HG03060 (cell line): ENCODE data around the gene HDAC4.
"Not testable (repeated sequence)": the region's sequence is repeated elsewhere in the genome, so short reads cannot be mapped to it uniquely, and the experiment has no call there.

Source experiments
- ATAC-seq: cut with Tn5 transposase; IDR thresholded peaks from one replicate; pipeline ENCODE4 v1.9.1; 2021; ENCODE audit warnings: low read depth, moderate number of reproducible peaks; ENCODE audit not compliant: unreplicated experiment

The HDAC4 gene

DNA sequence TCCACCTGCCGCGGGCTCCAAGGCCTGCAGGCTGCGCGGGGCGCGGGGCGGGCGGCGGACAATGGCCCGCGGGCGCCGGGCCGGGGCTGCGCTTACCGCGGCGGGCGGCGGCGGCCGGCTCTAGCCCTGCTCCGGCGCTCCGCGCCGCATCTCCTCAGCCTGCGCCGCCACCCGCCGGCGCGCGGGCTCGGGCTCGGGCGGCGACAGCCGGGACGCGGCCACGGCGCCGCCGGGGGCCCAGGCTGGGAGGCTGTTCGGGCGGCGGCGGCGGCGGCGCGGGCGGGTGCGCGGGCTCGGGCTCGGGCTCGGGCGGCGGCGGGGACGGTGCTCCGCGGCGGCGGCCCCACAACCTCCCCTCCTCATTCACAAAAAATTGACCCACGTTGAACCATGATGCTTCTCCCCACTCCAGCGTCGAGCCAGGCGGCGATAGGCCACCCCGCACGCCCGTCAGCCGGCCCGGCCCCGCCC lies at the start of gene HDAC4:
TSS of gene HDAC4 (minus strand) at position 425 of the 471 bp plus-strand sequence. CDS start 48,321 bp downstream, outside the sequence.
- no peak for ATAC-seq

DNA sequence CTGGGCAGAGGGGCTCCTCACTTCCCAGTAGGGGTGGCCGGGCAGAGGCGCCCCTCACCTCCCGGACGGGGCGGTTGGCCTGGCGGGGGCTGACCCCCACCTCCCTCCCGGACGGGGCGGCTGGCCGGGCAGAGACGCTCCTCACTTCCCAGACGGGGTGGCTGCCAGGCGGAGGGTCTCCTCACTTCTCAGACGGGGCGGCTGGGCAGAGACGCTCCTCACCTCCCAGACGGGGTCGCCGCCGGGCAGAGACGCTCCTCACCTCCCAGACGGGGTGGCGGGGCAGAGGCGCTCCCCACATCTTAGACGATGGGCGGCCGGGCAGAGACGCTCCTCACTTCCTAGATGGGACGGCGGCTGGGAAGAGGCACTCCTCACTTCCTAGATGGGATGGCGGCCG lies 48.6 kb upstream of the HDAC4 start:
- ATAC-seq = not testable (repeated sequence)

DNA sequence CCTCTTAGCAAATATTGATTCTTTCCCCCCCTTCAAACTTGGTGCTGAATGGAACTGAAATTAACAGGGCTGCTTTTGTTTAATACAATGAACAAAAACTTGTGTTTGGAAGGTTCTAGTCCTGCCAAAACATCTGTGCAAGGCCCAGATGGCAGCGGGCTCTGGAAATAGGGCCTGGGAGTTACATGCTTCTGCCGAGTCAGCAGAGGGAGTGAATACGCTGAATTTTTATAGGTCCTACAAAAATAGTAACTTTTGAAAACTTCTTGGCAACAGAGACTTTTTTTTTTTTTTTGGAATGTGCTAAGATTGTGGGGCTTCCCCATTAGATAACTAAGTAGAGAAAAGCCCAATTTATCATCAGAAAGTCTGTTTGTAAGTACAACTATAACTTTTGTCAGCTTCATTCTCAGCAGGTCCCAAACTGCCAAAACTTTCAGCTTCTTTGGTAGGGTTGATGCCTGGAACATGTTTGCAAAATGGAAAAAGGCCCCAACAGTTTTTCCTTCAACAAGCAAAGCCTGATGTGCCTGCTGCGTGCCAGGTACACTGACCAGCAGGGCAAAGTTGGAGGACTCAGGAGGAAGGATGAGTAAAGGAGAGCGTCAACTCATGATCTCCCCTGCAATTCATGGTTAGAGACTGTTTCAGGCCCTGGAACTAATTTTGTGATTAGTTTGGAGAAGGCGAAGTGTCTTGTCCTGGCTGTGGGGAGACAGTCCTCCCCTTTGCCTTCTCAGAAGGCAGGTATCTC lies 45.1 kb upstream of the HDAC4 start:
- ATAC-seq = no peak

DNA sequence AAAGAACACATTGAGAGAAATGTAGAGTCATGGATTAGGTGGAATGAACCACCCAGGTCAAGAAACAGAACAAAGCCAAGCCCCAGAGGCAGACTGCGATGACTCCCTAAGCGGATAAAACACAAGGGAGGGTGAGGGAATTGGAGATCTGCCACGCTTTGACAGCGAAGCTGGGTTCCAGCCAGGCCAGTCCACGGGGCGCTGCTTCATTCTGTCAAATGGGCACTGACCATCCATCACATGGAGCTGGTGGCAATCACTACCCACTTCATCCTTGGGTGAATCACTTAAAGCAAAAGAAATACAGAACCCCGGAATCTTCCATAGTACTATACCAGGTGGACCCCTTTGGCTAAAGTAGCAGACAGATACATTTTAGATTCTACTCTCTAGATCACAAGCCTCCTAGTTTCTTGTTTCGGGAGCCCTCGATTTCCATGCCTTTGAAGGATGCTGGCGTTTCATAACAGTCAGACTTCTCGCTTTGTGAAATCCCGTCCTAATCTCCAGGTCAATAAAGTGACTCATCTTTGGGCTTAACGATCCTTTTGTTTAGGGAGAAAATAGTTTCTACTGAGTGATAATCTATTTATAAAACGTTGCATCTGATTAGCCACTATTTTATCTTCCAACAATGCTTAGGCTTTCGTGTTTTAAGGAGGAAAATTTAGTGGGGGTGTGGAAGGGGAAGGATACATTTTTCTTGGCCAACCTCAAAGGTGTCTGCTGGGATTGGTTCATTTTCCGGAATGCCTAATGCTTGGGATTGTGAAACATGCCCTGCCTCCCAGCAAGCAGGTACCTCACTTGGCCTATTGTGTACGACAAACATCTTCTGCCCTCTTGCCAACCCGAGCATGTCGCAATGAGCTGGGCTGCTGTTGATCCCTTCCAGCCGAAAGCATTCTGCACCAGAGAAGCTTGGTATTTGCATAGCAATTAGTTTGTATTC lies 44.1 kb upstream of the HDAC4 start:
- ATAC-seq = no peak

DNA sequence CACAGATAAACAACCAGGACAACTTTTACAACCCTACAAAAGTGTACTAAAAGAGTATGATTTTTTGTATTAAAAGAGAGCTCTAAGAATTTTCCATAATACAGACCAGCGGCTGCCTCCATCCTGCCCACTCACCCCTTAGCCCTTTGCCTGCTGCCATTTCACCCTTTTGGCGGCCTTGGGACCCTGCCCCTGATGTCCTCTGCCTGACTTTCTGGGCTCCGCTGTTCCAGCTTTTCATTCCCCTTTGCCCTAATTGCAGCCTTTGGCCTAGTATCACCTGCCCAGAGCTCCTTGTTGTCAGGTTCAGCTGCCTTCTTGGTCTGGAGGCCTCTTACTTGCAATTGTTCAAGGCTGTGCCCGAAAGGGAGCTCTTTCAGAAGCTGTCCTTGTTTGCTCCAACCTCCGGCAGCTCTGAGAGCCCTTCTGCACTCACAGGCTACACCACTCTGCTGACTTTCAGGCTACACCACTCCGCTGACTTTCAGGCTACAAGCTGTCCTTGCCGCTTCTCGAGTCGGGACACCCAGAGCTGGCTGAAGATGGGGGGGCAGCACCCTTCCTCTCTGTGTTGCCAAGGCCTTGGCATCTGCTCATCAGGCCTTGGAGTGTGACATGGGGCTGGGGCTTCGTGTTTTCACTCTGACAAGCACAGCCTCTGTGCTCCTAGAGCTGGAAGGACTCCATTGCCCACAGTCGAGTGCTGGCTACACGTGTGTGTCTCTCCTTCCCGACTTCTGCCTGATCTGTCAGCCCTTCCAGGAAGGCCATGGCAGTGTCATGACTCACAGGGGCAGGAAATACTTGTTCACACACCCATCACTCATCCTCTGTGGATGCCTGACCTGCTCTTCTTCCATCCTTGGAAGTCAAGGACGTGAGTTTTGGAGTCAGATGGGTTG lies 43.1 kb upstream of the HDAC4 start:
- no peak for ATAC-seq

DNA sequence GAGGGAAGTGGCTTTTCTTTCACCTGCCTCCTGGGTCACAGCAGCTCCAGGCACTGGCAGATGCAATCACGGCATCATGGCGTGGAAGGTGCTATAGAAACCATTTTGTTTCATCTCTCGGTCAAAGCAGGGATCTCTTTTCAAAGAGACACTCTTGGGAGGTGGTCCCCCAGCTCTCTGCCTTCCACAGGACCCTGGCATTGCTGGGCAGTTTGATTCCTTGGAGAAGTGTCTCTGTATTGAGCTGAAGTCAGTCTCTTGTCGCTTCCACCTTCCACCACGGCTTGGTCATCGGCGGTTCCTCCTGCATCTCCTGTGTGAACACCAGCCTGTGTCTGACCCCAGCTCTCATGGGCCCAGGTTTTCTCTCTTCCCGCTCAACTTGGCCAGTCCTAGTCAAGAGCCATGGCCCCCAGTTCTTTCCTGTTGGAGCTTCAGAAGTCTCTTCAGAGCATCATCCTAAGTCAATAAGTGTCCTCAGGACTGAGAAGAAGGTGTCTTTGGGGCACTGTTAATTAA lies 42.3 kb upstream of the HDAC4 start:
- no peak for ATAC-seq

DNA sequence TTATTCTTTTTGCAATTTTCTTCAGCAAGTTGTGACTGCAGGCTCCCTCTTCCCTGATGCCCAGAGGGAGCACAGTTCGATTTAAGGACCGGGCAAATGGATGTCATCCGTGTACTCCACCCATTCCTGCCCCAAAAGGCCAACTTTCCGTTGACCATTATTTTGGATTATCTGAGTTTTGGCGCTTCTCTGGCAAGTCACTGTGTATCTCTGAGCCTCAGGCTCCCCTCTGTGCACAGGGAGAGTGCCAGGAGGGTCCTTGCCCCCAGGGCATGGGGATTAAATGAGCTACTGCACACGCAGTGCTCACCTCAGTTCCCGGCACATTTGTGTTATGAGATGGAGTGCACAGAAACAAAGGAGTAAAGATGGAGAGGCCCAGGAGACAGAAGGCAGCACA lies 41.4 kb upstream of the HDAC4 start:
- ATAC-seq = no peak

DNA sequence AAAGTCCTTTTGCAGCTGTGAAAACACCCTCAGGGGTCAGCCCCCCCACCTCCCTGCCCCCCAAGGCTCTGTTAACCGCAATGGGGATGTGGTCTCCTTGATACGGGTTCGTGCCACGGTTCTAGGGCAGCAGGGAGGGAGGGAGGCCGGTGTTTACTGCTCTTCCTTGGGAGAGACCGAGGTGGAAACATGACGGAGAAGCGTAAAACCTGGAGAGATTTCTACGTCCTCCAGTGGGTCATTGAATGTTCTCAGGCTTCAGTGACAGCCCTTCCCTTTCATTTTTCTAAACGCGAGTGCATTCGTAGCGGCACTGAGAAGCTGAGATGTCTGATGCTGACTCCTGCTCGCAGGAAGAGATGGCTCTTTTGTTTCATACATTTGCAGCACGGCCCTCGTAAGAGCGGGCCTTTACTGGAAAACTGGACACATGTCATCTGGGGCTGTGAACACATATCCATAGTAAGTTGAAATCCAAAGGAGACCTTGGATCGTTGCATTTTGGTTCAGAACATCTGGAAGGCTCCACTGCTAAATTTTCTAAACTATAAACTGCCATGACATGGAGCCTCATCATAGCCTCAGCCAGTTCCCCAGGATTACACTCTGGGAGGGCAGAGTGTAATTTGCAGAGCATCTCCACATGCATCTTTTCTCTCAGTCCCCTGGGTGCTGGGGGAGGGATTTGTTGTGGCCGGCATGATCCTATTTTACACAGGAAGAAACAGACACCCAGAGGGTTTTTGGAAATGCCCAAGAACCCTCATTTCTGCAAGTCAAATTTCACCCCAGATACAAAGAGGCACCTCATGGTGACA lies 40.6 kb upstream of the HDAC4 start:
- no peak for ATAC-seq

DNA sequence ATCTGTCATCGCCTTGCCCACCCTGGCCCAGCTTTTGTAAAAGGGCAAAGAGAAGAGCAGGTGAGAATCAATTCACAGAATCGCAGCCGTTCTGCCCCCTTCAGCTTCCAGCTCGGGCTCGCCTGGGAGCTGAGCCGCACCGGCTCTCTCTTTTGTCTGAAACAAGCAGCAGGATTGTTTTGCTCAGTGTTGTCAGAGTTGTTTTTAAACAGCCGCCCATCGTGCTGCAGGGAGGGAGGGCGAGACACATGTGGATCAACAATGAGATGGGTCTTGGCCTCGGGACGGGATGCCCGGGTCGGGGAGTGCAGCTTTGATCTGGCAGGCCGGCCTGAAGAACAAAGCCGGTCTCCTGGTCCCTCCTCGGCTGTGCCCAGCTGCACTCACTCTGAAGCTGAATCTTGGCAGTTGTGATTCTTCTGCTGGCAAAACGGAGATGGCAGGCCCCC lies 39.7 kb upstream of the HDAC4 start:
- no peak for ATAC-seq

DNA sequence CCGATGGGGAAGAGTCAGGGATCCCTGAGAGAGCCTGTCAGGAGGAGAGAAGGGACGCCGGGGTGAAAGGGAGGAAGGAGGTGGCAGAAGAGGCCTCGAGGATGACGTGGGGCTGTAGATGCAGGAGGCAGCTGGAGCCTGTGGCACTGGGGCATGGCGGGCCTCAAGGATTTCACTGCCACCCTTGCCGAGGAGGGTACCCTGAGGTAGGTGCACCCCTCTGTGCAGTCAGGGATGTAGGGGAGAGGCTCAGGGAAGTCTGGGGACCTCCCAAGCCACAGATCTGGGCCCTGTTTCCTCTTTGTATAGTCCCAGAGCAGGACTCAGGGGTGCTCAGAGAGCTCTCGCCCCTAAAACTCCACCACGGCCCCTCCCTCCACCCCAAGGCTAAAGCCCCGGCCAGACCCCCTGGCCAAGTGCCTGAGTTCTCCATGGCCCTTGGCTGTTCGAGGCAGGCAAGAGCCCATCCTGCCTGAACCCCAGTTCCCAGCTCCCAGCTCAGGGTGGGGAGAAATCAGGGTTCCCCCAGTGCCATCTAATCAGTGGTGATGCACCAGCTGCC lies 39.0 kb upstream of the HDAC4 start:
- no peak for ATAC-seq

DNA sequence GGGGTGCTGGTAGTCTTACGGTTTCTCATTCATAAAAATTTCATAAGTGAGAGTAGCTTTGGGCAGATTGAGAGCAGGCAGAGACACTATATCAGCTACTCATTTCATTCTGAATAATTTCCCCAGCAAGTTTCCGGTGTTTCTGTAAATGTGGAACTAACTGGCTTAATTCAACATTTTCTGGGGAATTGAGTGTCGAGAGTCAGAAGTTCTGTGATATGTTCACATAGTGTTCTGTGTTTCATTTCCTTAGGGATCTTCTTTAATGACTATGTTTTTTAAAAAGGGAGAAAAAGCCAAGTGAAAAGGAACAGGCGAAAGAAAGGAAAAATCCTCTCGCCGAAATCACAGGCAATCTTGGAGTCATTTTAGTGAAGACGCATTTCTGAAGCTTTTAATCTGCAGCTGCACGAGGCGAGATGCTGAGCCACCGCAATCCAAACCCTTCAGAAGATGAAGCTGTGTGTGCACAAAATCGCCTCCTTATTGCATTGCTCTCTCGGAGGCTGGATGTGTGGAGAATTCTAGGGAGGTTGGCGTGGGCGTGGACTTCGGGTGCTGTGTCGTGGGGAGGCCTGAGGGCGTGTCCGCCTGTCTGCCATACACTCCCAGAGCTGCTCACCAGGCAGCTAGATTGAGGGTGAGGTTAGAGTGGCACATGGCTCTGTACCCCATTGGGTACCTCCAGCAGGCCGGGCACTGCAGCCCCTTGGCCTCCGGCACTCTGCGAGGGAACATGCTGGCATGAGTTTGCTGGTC lies 38.4 kb upstream of the HDAC4 start:
- no peak for ATAC-seq

DNA sequence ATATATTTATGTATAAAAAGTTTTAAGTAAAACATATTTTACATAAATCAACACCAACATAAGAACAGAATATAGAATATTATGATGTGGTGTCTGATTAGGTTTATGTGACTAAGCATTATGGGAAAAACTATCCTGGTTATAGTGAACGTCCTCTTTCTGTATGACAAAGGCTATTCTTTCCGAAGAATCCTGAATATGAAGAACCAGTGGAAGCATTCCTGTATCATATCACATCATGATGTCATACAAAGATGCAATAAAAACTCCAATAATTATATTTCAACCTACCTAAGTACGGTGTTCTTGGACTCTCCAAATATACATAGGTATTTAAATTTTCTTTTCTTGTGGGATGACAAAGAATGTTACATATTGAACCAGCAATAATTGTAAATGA lies 37.5 kb upstream of the HDAC4 start:
- no peak for ATAC-seq

DNA sequence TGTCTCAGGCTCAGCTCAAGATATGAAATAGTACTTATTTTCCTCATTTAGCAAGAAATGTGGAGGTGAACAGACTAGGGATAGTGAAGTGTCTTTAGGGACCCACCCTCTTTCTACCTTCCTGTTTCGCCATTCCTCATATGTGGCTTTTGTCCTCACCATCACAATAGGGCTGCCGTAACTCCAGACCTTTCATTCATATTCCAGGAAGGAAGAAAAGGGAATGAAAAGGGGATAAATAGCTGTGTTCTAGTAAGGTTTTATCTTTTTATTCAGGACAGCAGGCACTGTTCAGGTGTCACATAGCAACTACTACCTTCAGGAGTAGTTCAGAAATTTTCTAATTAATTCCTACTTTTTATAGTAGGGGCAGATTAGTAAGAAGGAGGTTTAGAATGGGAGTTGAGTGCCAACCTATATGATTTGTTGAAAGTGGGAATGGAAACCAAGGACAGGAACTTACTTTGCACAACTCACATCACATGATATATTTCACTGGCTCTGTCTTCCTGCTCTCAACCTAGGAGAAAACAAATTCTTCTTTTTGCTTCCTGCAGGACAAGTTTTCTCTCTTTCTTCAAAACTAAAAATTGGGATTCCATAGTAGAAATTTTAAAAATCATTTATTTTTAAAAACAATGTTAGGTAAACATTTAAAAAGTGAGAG lies 36.0 kb upstream of the HDAC4 start:
- no peak for ATAC-seq

DNA sequence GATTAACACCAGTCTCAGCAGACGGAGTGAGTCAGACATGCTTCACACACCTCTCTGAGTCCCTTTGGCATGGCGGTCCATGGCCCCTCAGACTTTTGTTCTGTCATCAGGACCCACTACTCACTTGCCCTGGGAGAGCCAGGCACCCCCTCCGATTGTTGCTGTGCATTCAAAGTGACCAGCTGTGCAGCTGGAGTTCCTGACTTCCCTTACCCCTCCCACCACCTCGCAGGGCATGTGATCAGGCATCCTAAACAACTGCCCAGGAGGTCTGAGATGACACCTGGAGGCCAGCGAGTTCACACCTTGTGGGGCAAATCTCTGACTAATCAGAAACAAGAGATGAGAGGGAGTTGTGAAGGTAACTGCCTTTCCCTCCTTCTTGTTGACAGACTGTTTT lies 35.3 kb upstream of the HDAC4 start:
- no peak for ATAC-seq

DNA sequence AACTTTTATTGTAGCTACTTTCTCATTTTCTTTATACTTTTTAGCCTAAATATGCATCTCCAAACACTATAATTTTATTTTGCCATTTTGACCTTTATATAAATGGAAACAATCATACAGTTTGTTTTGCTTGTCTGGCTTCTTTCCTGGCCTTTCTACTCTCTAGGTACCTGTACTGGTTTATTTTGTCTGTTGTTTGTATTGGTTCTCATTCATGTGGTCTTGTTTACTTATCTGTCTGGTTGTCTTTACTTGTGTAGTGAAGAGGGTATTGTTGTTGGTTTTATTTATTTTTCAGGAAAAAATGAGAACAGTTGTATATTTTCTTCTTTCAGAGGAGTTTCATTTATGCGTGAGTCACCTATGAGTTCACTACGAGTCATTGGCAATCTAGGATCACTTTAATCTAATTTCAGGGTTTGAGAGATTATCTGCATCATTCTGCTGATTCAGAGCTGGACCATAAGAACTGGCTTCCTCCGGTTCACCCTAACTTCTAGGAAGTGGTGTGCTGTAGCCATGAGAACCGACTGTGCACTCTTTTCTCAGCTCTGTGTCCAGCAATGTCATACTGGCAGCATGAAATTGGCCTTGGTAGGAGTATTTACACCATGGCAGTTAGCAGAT lies 33.1 kb upstream of the HDAC4 start:
- ATAC-seq = no peak

DNA sequence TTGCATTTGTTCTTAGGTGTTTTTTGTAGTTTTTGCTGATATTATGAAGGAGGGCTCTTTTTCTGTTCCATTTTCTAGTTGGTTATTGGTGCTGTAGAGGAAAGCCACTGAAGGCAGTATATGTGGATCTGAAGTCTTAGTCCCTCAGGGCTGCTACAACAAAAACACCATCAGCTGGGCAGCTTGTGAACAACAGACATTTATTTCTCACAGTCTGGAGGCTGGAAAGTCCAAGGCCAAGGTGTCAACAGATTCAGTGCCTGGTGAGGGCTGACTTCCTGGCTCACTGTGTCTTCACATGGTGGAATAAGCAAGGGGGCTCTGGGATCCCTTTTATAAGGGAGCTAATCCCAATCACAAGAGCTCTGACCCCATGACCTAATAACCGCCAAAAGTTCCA lies 31.4 kb upstream of the HDAC4 start:
- no peak for ATAC-seq

DNA sequence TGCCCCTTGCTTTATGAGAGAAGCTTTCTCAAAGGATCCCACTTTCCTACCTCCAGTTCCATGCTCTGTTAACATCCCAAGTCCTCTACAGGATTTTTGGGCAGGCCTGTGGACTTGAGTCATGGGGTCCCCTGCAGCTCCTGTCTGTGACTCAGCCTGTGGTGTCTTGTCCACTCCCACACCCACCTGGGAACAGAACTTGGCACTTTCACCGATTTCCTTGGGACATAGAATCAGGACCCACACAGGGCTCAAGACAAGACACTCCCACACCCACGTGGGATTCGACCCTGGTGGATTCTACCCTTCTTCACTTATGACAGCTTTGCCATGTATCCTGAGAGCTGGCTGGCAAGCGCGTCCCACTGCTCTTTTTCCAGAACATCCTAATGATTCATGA lies 30.7 kb upstream of the HDAC4 start:
- no peak for ATAC-seq
